AG04449 (cell line): Measurements from ENCODE around the gene FBXO44.
"Not testable (repeated sequence)": the region's sequence is repeated elsewhere in the genome, so short reads cannot be mapped to it uniquely, and the experiment has no call there.

Experiments used
- CTCF ChIA-PET: fragments of 350-600 bp; formaldehyde crosslinking; extraction: SDS; loops from one replicate; lab custom pipeline; 2021; ENCODE audit warnings: antibody characterized with exemption; lab: Yijun Ruan, JAX
- POLR2A ChIA-PET: fragments of 400-600, 350-600 bp; formaldehyde crosslinking; extraction: SDS; loops from one replicate; lab custom pipeline; 2020; ENCODE audit warnings: antibody characterized with exemption, inconsistent platforms; lab: Yijun Ruan, JAX
- DNase-seq: peaks from one replicate; pipeline ENCODE4 v3.0.0-alpha.2; 2010; ENCODE audit warnings: low read depth, low spot score
- H3K4me3 ChIP-seq: 2 replicates; pipeline ENCODE4 v1.5.1; 2011; ENCODE audit warnings: low read depth, mild to moderate bottlenecking, control low read depth, low read length
- TF ChIP-seq, protein P1 (sequence below): IDR thresholded peaks from one replicate; pipeline ENCODE4 v1.5.1; 2011; ENCODE audit warnings: mild to moderate bottlenecking, moderate library complexity, low read length, control low read depth, inconsistent platforms; ENCODE audit not compliant: insufficient read depth; ENCODE audit errors: missing control alignments

FBXO44 gene, protein sequence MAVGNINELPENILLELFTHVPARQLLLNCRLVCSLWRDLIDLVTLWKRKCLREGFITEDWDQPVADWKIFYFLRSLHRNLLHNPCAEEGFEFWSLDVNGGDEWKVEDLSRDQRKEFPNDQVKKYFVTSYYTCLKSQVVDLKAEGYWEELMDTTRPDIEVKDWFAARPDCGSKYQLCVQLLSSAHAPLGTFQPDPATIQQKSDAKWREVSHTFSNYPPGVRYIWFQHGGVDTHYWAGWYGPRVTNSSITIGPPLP

DNA sequence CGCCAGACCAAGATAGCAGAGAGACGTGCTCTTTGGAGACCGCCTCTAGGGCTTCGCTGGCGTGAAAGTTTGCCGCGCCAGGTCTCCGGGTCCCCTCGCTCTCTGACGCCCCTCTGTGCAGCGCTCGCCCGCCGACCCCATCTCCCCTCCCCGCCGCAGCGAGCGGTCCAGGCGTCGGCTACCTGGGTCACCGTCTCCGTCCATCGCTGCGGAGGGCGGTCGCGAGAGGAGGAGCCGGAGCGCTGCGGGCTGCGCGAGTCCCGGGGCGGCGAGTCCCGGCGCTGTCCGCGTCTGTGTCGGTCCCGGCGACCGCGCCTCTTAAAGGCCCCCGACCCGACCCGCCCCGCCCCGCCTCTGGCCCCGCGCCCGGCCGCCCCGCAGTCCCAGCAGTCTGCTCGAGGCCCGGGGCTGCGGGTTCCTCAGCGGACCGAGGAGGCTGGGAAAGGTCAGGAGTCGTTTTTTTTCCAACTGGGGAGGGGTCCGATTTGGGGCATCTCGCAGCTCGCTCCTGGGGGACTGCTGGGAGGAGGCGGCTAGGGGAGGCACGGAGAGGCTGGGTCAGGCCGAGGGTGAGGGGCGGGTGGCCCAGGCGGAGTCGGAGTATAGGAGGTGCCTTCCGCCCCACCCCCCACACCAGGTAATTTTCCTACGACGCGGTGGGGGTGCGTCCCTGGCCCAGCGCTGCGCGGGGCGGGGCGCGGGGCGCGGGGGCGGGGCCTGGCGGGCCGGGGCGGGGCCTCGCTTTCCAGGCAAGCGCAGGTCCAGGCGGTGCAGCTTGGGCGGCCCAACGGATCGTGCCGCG is at the start of gene FBXO44, which contains the start of gene FBXO2:
TSS of gene FBXO44 (plus strand) at position 741 of the 802 bp plus-strand sequence. CDS start 959 bp downstream, outside the sequence.
TSS of gene FBXO2 (minus strand) at position 293 of the 802 bp plus-strand sequence. CDS start at position 204, 89 bp downstream.
- ChIA-PET CTCF (interaction anchor here (1.5 to 22.2 kb wide), 7 partner anchors 9 to 618 kb away, joined by 6 to 456 read pairs (median 43); partner anchors contain the start of gene FBXO6), POLR2A (no interaction called here)
- no peak for DNase-seq
- H3K4me3 ChIP-seq, result peak within 1 kb of the TSS; percentile 64
- TF ChIP-seq, protein P1, sequence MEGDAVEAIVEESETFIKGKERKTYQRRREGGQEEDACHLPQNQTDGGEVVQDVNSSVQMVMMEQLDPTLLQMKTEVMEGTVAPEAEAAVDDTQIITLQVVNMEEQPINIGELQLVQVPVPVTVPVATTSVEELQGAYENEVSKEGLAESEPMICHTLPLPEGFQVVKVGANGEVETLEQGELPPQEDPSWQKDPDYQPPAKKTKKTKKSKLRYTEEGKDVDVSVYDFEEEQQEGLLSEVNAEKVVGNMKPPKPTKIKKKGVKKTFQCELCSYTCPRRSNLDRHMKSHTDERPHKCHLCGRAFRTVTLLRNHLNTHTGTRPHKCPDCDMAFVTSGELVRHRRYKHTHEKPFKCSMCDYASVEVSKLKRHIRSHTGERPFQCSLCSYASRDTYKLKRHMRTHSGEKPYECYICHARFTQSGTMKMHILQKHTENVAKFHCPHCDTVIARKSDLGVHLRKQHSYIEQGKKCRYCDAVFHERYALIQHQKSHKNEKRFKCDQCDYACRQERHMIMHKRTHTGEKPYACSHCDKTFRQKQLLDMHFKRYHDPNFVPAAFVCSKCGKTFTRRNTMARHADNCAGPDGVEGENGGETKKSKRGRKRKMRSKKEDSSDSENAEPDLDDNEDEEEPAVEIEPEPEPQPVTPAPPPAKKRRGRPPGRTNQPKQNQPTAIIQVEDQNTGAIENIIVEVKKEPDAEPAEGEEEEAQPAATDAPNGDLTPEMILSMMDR, result no peak

DNA sequence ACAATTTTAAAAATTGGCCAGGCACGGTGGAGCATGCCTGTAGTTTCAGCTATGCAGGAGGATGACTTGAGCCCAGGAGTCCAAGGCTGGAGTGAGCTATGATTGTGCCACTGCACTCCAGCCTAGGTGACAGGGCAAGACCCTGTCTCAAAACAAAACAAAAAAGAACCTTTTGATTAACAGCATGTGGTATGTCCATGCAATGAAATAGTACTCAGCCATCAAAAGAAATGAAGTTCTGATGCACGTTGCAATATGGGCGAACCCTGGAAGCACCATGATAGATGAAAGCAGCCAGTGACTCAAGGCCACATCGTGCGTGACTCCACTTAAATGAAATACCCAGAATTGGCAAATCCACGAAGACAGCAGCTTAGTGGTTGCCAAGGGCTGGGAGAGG is 47.9 kb upstream of the FBXO44 start:
- POLR2A ChIA-PET, result no interaction called here
- TF ChIP-seq, protein P1, result no peak
- CTCF ChIA-PET, result interaction anchor here (1.1 kb wide), 1 partner anchor 39 kb away, joined by 3 read pairs; no protein-coding TSS in a partner anchor
- no peak for DNase-seq
- H3K4me3 ChIP-seq, result no peak overlapping the region

DNA sequence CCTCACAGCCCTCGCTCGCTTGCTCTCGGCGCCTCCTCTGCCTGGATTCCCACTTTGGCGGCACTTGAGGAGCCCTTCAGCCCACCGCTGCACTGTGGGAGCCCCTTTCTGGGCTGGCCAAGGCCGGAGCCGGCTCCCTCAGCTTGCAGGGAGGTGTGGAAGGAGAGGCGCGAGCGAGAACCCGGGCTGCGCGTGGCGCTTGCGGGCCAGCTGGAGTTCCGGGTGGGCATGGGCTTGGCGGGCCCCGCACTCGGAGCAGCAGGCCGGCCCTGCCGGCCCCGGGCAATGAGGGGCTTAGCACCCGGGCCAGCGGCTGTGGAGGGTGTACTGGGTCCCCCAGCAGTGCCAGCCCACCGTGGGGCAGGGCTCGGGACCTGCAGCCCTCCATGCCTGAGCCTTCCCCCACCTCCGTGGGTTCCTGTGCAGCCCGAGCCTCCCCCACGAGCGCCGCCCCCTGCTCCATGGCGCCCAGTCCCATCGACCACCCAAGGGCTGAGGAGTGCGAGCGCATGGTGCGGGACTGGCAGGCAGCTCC is 46.0 kb upstream of the FBXO44 start:
- CTCF ChIA-PET, DNase-seq, POLR2A ChIA-PET, H3K4me3 ChIP-seq: not testable (repeated sequence)

DNA sequence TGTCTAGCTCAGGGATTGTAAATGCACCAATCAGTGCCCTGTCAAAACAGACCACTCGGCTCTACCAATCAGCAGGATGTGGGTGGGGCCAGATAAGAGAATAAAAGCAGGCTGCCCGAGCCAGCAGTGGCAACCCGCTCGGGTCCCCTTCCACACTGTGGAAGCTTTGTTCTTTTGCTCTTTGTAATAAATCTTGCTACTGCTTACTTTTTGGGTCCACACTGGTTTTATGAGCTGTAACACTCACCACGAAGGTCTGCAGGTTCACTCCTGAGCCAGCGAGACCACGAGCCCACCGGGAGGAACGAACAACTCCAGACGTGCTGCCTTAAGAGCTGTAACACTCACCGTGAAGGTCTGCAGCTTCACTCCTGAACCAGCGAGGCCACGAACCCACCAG is 45.3 kb upstream of the FBXO44 start:
- H3K4me3 ChIP-seq, DNase-seq, POLR2A ChIA-PET, CTCF ChIA-PET: not testable (repeated sequence)

DNA sequence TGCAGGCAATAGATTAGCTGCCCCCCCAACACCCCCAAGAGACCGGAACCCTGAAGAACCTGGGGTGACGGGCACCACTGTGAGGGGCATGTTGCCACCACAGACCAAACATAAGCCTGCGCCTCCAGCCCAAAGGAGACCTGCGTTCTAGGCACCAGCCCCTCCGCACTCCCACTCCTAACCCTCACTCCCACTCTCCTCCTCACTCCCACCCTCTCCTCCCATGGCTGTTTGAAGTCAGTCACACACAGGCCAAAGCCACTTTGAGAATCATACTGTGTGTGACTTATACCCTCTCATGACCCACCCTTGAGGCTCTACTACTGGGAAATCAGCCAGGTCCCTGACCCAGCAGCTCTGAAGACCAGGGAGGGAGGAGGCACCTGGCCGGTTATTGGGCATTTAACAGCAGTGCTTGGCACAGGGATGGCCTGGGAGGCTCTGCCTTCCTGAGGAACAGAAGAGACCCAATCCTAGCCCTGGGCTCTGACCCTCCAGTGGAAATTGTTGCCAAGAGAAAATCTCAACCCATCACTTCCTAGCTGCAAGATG is 44.0 kb upstream of the FBXO44 start:
- POLR2A ChIA-PET, result no interaction called here
- CTCF ChIA-PET, result no interaction called here

DNA sequence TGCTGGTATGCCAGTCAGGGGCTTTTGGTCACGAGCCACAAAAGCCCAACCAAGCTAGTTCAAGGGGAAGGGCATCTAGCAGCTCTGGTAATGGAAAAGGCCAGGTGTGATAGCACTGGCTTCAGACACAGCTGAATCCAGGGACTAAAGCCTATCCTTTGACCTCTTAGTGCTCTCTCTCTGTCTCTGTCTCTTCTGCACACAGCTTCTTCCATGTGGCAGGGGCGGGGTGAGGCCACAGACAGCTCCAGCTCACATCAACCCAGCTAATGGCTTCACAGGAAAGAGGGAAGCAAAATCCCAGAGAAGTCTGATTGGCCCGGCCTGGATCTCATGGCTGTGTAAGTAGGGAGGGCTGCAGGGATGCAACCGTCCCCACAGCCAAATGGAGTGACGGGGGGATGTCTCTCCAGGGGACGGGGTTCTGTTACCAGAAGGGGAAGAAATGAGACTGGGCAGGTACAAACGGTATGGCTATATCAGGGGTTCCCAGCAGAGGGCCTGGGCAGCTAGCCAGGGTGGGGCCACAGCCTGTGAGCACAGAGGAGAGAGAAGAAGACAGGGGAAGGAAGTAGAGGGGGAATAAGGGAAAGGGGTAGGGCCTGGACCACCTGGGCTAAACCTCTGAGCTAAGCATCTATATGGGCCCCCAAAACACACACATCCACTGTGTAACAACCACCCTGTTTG is 42.9 kb upstream of the FBXO44 start:
- CTCF ChIA-PET, result no interaction called here
- DNase-seq, result no peak
- no peak overlapping the region for H3K4me3 ChIP-seq
- TF ChIP-seq, protein P1, result no peak
- POLR2A ChIA-PET, result no interaction called here

More for the DNA sequence above, 44.0 kb upstream of the FBXO44 start:
- no peak for DNase-seq
- H3K4me3 ChIP-seq, result no peak overlapping the region
- TF ChIP-seq, protein P1, result no peak
